Retinal pigment epithelial cell (primary cell): Measurements from ENCODE around the gene IL17REL.
A peak's percentile ranks its signal among the peaks of the same experiment; 100 is the strongest.

Source experiments
- DNase-seq: peaks from one replicate; pipeline ENCODE4 v3.0.0-alpha.2; 2010; ENCODE audit warnings: low read depth
- H3K4me3 ChIP-seq: 2 replicates; pipeline ENCODE4 v1.5.1; 2011; ENCODE audit warnings: mild to moderate bottlenecking, low read length, control low read depth, moderate library complexity
- CTCF ChIP-seq: conservative IDR thresholded peaks from 2 replicates; pipeline ENCODE4 v1.5.1; 2011; ENCODE audit warnings: low read depth, low read length, control low read depth, inconsistent platforms

The IL17REL gene

GRCh38 chr22:49965091-49966040 is 47.2 kb downstream of the IL17REL start:
- no peak for DNase-seq
- no peak overlapping the region for H3K4me3 ChIP-seq
- TF ChIP-seq CTCF = no peak

GRCh38 chr22:49964136-49965090 is 48.2 kb downstream of the IL17REL start:
- DNase-seq = no peak
- TF ChIP-seq CTCF = no peak
- no peak overlapping the region for H3K4me3 ChIP-seq

DNA sequence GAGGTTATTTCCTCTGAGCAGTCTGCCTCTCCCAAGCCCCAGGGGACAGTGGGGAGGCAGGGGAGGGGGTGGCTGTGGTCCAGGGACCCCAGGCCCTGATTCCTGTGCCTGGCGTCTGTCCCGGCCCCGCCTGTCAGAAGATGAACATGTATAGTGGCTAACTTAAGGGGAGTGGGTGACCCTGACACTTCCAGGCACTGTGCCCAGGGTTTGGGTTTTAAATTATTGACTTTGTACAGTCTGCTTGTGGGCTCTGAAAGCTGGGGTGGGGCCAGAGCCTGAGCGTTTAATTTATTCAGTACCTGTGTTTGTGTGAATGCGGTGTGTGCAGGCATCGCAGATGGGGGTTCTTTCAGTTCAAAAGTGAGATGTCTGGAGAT is 48.9 kb downstream of the IL17REL start:
- DNase-seq = no peak
- TF ChIP-seq CTCF = no peak
- H3K4me3 ChIP-seq = peak overlapping the region; percentile 19

DNA sequence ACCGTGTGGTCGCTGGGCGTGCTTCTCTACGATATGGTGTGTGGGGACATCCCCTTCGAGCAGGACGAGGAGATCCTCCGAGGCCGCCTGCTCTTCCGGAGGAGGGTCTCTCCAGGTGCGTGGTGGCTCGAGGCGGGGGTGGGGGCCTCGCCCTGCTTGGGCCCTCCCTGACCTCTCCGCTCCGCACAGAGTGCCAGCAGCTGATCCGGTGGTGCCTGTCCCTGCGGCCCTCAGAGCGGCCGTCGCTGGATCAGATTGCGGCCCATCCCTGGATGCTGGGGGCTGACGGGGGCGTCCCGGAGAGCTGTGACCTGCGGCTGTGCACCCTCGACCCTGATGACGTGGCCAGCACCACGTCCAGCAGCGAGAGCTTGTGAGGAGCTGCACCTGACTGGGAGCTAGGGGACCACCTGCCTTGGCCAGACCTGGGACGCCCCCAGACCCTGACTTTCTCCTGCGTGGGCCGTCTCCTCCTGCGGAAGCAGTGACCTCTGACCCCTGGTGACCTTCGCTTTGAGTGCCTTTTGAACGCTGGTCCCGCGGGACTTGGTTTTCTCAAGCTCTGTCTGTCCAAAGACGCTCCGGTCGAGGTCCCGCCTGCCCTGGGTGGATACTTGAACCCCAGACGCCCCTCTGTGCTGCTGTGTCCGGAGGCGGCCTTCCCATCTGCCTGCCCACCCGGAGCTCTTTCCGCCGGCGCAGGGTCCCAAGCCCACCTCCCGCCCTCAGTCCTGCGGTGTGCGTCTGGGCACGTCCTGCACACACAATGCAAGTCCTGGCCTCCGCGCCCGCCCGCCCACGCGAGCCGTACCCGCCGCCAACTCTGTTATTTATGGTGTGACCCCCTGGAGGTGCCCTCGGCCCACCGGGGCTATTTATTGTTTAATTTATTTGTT is 49.6 kb downstream of the IL17REL start:
- DNase-seq = no peak
- TF ChIP-seq CTCF = no peak
- peak overlapping the region; percentile 77 for H3K4me3 ChIP-seq

- DNase-seq = peak; percentile 56
- no peak for TF ChIP-seq CTCF
- H3K4me3 ChIP-seq = peak overlapping the region; percentile 77
Observed at GRCh38 chr22:49962012-49962750, 50.4 kb downstream of the IL17REL start.

GRCh38 chr22:49961601-49962011 is 51.0 kb downstream of the IL17REL start:
- DNase-seq = no peak
- no peak for TF ChIP-seq CTCF
- peak overlapping the region; percentile 77 for H3K4me3 ChIP-seq
